Fibroblast of lung (primary cell): ENCODE data around the gene OPN1SW. TPM values are rescaled to one million over a fixed set of nuclear protein-coding genes. Genes with fewer than 3 reads are reported as not detected.

ENCODE experiments used
- DNase-seq, 2 donors: peaks; one replicate each; pipeline versions ENCODE4 v3.0.0 to v3.0.0-alpha.2; 2010; ENCODE audit warnings: low read depth in 2 of 2
- H2AFZ ChIP-seq: 2 replicates; pipeline ENCODE4 v1.5.1; 2012; ENCODE audit warnings: low read length, control low read depth, inconsistent platforms
- H3K27ac ChIP-seq: 2 replicates; pipeline ENCODE4 v1.5.1; 2011; ENCODE audit warnings: low read length, control low read depth; ENCODE audit not compliant: insufficient read depth
- H3K27me3 ChIP-seq: 2 replicates; pipeline ENCODE4 v1.5.1; 2011; ENCODE audit warnings: mild to moderate bottlenecking, low read length; ENCODE audit not compliant: control insufficient read depth, insufficient read depth
- H3K36me3 ChIP-seq: 2 replicates; pipeline ENCODE4 v1.5.1; 2011; ENCODE audit warnings: low read length; ENCODE audit not compliant: control insufficient read depth, insufficient read depth
- H3K4me1 ChIP-seq: 2 replicates; pipeline ENCODE4 v1.5.1; 2011; ENCODE audit warnings: low read length; ENCODE audit not compliant: control insufficient read depth, insufficient read depth; ENCODE audit errors: extremely low read depth
- H3K4me2 ChIP-seq: 2 replicates; pipeline ENCODE4 v1.5.1; 2011; ENCODE audit warnings: low read length, control low read depth; ENCODE audit not compliant: insufficient read depth; ENCODE audit errors: extremely low read depth
- H3K4me3 ChIP-seq, 4 experiments: fragments of 200-600 bp in 1 of 4; sonication (generic) in 1 of 4; replicated peaks in 1 of 4; 2 replicates each; pipeline ENCODE4 v1.5.1; 2011 to 2016; ENCODE audit warnings: low read length in 4 of 4, low read depth in 3 of 4, mild to moderate bottlenecking in 3 of 4, control low read depth in 2 of 4, inconsistent platforms in 1 of 4, mixed read lengths in 1 of 4; ENCODE audit not compliant: insufficient read depth in 1 of 4; ENCODE audit errors: control extremely low read depth in 1 of 4
- H3K79me2 ChIP-seq: 2 replicates; pipeline ENCODE4 v1.5.1; 2012; ENCODE audit warnings: mild to moderate bottlenecking, low read length, inconsistent platforms; ENCODE audit not compliant: control insufficient read depth, insufficient read depth
- H3K9ac ChIP-seq: 2 replicates; pipeline ENCODE4 v1.5.1; 2011; ENCODE audit warnings: mild to moderate bottlenecking, low read length, control low read depth; ENCODE audit not compliant: insufficient read depth
- H3K9me3 ChIP-seq: 2 replicates; pipeline ENCODE4 v1.5.1; 2012; ENCODE audit warnings: low read depth, low read length; ENCODE audit not compliant: control insufficient read depth, insufficient read depth
- H4K20me1 ChIP-seq: 2 replicates; pipeline ENCODE4 v1.5.1; 2011; ENCODE audit warnings: low read length; ENCODE audit not compliant: control insufficient read depth, insufficient read depth; ENCODE audit errors: extremely low read depth
- EZH2 ChIP-seq: IDR thresholded peaks from 2 replicates; pipeline ENCODE4 v1.5.1; 2012; ENCODE audit warnings: low read length, control low read depth, mild to moderate bottlenecking; ENCODE audit errors: missing control alignments
- polyA plus RNA-seq, 2 donors: library from polyadenylated mRNA; depleted of rRNA in 1 of 2; stranded (reverse) in 1 of 2; unstranded in 1 of 2; fragments of >200 nt; gene quantifications; 2 replicates each; pipeline ENCODE4 v1.2.1, GENCODE V29; 2011 to 2012; ENCODE audit warnings: missing spikeins in 1 of 2
- total RNA-seq: library from RNA; depleted of rRNA; stranded (reverse); fragments of >200 nt; gene quantifications from 2 replicates; pipeline ENCODE4 v1.2.1, GENCODE V29; 2014
- TF ChIP-seq, protein P1 (sequence below), 2 donors: IDR thresholded peaks in 1 of 2; conservative IDR thresholded peaks in 1 of 2; 1 replicate in 1 of 2; 2 replicates in 1 of 2; pipeline ENCODE4 v1.5.1; 2011 to 2012; ENCODE audit warnings: low read length in 2 of 2, control low read depth in 1 of 2, inconsistent platforms in 1 of 2, low read depth in 1 of 2, mild to moderate bottlenecking in 1 of 2

OPN1SW gene
- total and polyA plus RNA-seq, 2 donors (not counting 1 experiment from before 2014, with no cell fraction given) = not detected

DNA sequence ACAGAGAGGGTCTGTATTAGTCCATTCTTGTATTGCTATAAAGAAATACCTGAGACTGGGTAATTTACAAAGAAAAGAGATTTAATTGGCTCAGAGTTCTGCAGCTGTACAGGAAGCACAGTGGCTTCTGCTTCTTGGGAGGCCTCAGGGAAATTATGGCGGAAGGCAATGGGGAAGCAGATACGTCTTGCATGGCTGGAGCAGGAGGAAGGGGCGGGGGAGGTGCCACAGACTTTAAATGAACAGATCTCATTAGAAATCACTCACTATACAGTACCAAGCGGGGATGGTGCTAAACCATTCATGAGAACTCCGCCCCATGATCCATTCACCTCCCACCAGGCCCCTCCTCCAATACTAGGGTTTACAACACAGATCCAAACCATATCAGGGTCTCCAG is 40.2 kb downstream of the OPN1SW start:
- no peak overlapping the region for H3K27ac ChIP-seq
- H3K79me2 ChIP-seq = peaks cover 13% of the 10 kb centered on the region
- TF ChIP-seq, protein P1, sequence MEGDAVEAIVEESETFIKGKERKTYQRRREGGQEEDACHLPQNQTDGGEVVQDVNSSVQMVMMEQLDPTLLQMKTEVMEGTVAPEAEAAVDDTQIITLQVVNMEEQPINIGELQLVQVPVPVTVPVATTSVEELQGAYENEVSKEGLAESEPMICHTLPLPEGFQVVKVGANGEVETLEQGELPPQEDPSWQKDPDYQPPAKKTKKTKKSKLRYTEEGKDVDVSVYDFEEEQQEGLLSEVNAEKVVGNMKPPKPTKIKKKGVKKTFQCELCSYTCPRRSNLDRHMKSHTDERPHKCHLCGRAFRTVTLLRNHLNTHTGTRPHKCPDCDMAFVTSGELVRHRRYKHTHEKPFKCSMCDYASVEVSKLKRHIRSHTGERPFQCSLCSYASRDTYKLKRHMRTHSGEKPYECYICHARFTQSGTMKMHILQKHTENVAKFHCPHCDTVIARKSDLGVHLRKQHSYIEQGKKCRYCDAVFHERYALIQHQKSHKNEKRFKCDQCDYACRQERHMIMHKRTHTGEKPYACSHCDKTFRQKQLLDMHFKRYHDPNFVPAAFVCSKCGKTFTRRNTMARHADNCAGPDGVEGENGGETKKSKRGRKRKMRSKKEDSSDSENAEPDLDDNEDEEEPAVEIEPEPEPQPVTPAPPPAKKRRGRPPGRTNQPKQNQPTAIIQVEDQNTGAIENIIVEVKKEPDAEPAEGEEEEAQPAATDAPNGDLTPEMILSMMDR (conservative IDR thresholded peaks at IDR 0.05 in 1 of 2, IDR thresholded peaks at IDR 0.05 in 1 of 2; ENCODE audit: low read depth in 1 of 2, low read length in 2 of 2) = no peak
- no peak for TF ChIP-seq EZH2
- H3K27me3 ChIP-seq = no peaks in the 10 kb centered on the region
- H4K20me1 ChIP-seq = peaks cover 4% of the 10 kb centered on the region
- H3K4me1 ChIP-seq = peaks cover 11% of the 10 kb centered on the region
- H3K9ac ChIP-seq = no peak overlapping the region
- H3K4me2 ChIP-seq = no peak overlapping the region
- H3K9me3 ChIP-seq = no peaks in the 10 kb centered on the region
- H3K36me3 ChIP-seq = no peaks in the 10 kb centered on the region
- DNase-seq = no peak
- H3K4me3 ChIP-seq = no peak overlapping the region
- H2AFZ ChIP-seq = no peak overlapping the region

DNA sequence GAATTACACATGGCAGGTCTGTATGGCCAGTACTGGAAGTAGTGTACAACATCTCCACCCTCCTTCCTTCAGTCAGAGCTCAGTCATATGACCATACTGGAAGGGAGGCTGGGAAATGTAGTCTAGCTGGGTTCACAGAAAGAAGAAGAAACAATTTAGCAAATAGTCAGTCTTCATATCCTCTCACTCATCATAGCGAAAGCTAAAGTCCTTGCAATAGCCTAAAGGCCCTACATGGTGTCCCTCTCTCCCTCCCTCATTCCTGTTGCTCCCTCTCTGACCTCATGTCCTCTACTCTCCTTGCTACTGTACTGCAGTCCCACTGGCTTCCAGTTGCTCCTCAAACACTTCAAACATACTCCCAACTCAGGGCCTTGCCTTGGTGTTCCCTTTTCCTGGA is 40.7 kb downstream of the OPN1SW start:
- no peak for DNase-seq
- Histone ChIP-seq H3K79me2 (peaks cover 7% of the 10 kb centered on the region), H3K27me3 (no peaks in the 10 kb centered on the region), H3K36me3 (no peaks in the 10 kb centered on the region), H3K4me3 (no peak overlapping the region), H3K4me1 (peaks cover 11% of the 10 kb centered on the region), H3K4me2 (no peak overlapping the region), H3K9me3 (no peaks in the 10 kb centered on the region), H2AFZ (no peak overlapping the region), H4K20me1 (no peaks in the 10 kb centered on the region), H3K27ac (no peak overlapping the region), H3K9ac (no peak overlapping the region)
- no peak for TF ChIP-seq EZH2
- TF ChIP-seq, protein P1 (conservative IDR thresholded peaks at IDR 0.05 in 1 of 2, IDR thresholded peaks at IDR 0.05 in 1 of 2; ENCODE audit: low read depth in 1 of 2, low read length in 2 of 2) = no peak

DNA sequence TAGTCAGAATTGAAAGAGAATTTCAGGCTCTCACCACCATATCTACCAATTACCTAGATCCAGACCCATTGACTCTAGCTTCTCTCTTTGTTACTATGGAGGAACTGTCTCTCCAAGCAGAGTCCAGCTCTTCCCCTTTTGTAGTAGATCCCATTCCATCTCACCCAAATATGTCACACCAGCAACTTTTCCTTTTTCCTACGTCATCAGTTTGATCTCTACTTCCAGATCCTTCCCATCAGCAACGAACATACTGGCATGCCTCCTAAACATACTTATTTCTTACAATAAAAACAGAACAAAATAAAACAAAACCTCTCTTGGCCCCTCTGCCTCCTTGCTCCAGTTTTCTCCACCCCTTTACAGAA is 42.3 kb downstream of the OPN1SW start:
- Histone ChIP-seq H3K9me3 (no peaks in the 10 kb centered on the region), H3K27ac (no peak overlapping the region), H3K36me3 (no peaks in the 10 kb centered on the region), H3K27me3 (no peaks in the 10 kb centered on the region), H3K9ac (no peak overlapping the region), H4K20me1 (no peaks in the 10 kb centered on the region), H3K4me2 (no peak overlapping the region), H3K4me1 (peaks cover 11% of the 10 kb centered on the region), H3K4me3 (no peak overlapping the region), H3K79me2 (no peaks in the 10 kb centered on the region), H2AFZ (no peak overlapping the region)
- TF ChIP-seq, protein P1 (conservative IDR thresholded peaks at IDR 0.05 in 1 of 2, IDR thresholded peaks at IDR 0.05 in 1 of 2; ENCODE audit: low read depth in 1 of 2, low read length in 2 of 2) = no peak
- no peak for TF ChIP-seq EZH2
- DNase-seq = no peak
